Activated CD4-positive, alpha-beta T cell treated with anti-CD3 and anti-CD28 coated beads for 36 hours (primary cell): ENCODE results near the gene FBXO3. TPM values are rescaled to one million over a fixed set of nuclear protein-coding genes. Genes with fewer than 3 reads are reported as not detected.

Experiments
- ATAC-seq: fragments of 200-7000 bp; cut with Tn5 transposase; one replicate; pipeline ENCODE4 v1.10.0; 2021; ENCODE audit warnings: mild to moderate bottlenecking, moderate library complexity
- CTCF ChIA-PET: fragments of 350-600 bp; sonication (Branson Sonifier 250); formaldehyde crosslinking; loops from one replicate; lab custom pipeline; 2021; ENCODE audit warnings: antibody characterized with exemption; lab: Charles Lee
- POLR2A ChIA-PET: fragments of 350-600 bp; sonication (Branson Sonifier 250); formaldehyde crosslinking; loops from one replicate; lab custom pipeline; 2021; ENCODE audit warnings: antibody characterized with exemption, inconsistent platforms; lab: Charles Lee
- DNase-seq: peaks from one replicate; pipeline ENCODE4 v3.0.0-alpha.2; 2020
- H3K27ac Mint-ChIP-seq: one replicate; pipeline ENCODE4 v1.8.0; 2021; ENCODE audit warnings: mixed read lengths
- H3K27me3 Mint-ChIP-seq: one replicate; pipeline ENCODE4 v1.8.0; 2021; ENCODE audit warnings: mixed read lengths
- H3K36me3 Mint-ChIP-seq: one replicate; pipeline ENCODE4 v1.8.0; 2021; ENCODE audit warnings: low read depth, mixed read lengths
- H3K4me1 Mint-ChIP-seq: one replicate; pipeline ENCODE4 v1.8.0; 2021; ENCODE audit warnings: mixed read lengths
- H3K4me3 Mint-ChIP-seq: one replicate; pipeline ENCODE4 v1.8.0; 2021; ENCODE audit warnings: mild to moderate bottlenecking, moderate library complexity, mixed read lengths
- H3K9me3 Mint-ChIP-seq: one replicate; pipeline ENCODE4 v1.8.0; 2021; ENCODE audit warnings: low read depth, mixed read lengths
- intact Hi-C, 2 experiments: fragments of 100-400 bp; cut with DNase I in 1 of 2; cut with micrococcal nuclease in 1 of 2; formaldehyde crosslinking; loops; one replicate each; pipeline versions ENCODE4 v1.14.2 to v1.15.1; 2022 to 2024; cut with DNase I, micrococcal nuclease
- total RNA-seq, 2 experiments: library from RNA; stranded (reverse); gene quantifications; one replicate each; pipeline ENCODE4 v1.2.3, GENCODE V29; 2021

Gene FBXO3
- total RNA-seq, 2 experiments from 2014 or later: 11.4 to 12.2 TPM

GRCh38 chr11:33703234-33703633, 71.1 kb downstream of the FBXO3 start:
- H3K4me3 Mint-ChIP-seq: no peak overlapping the region
- H3K4me1 Mint-ChIP-seq: peaks cover 10% of the 10 kb centered on the region
- no peaks in the 10 kb centered on the region for H3K9me3 Mint-ChIP-seq
- no peaks in the 10 kb centered on the region for H3K36me3 Mint-ChIP-seq
- intact Hi-C loops: loop anchor here in 1 of 2 experiments (5.0 kb wide), 1 partner anchor 1121 kb away; the partner anchor contains the start of gene EIF3M
- CTCF ChIA-PET: interaction anchor here (3.8 kb wide), 1 partner anchor 12 kb away, joined by 16 read pairs; no protein-coding TSS in a partner anchor
- POLR2A ChIA-PET: no interaction called here
- peaks cover 4% of the 10 kb centered on the region for H3K27me3 Mint-ChIP-seq
- DNase-seq: no peak
- H3K27ac Mint-ChIP-seq: no peak overlapping the region
- no peak for ATAC-seq

DNA sequence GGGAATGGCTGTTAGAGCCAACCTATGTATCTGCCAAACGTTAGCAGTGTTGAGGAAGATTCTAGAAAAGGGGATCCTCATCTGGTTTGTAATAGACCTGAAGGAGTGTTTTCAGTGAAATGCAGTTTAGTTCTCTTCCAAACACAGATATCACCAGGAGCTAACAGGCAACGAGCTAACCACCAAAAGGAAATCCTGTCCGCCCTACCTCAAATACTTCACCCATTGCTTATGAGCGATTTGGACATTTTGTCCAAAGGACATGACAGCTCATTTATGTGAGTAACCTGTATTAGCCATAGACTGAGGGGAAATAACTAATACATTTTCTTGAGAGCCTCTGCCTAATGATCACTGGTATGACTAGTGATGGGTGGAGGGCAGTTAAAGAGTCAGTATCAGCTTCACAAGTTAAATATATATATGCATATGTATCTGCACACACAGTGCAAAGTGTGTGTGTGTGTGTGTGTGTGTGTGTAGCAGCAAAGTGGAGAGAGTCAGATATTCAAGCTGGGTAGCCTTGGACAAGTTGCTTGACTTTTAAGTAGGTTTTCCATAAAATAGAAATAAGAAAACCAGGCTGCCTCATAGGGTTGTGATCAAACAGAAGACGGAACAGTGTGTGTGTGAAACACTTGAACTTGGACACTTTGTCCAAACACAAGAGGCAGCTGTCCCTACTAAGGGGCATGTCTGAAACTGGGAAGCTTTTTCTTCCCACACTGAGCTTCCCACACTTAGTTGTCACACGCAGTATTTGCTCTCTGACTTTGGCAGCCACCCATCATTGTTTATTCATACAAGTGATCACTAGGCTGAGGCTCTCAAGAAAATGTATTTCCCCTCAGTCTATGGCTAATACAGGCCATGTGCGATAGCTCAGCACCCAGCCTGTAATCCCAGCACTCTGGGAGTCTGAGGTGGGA, 72.8 kb downstream of the FBXO3 start:
- intact Hi-C loops: loop anchor here (2.0 to 5.0 kb wide), 4 partner anchors 71 to 1119 kb away; partner anchors contain the start of genes EIF3M (in 1 of the 2) and QSER1 (in 1 of the 2)
- peaks cover 11% of the 10 kb centered on the region for H3K27me3 Mint-ChIP-seq
- peak overlapping the region; percentile 45 for H3K27ac Mint-ChIP-seq
- DNase-seq: no peak
- H3K4me3 Mint-ChIP-seq: peak overlapping the region; percentile 74
- ChIA-PET CTCF (interaction anchor here (0.5 to 3.8 kb wide), 6 partner anchors 14 to 740 kb away, joined by 4 to 16 read pairs (median 4); no protein-coding TSS in a partner anchor), POLR2A (interaction anchor here (0.6 to 0.7 kb wide), 2 partner anchors 9 to 56 kb away, joined by 3 read pairs; no protein-coding TSS in a partner anchor)
- no peak for ATAC-seq
- no peaks in the 10 kb centered on the region for H3K9me3 Mint-ChIP-seq
- H3K4me1 Mint-ChIP-seq: peaks cover 13% of the 10 kb centered on the region
- H3K36me3 Mint-ChIP-seq: no peaks in the 10 kb centered on the region

GRCh38 chr11:33700502-33701271, 73.6 kb downstream of the FBXO3 start, which contains the start of gene C11orf91:
C11orf91 (minus strand) TSS chr11:33700826; CDS start chr11:33700740, 86 bp downstream.
- H3K36me3 Mint-ChIP-seq: no peaks in the 10 kb centered on the region
- ChIA-PET POLR2A (interaction anchor here (0.6 kb wide), 1 partner anchor 783 kb away, joined by 7 read pairs; no protein-coding TSS in a partner anchor), CTCF (interaction anchor here (0.7 to 3.8 kb wide), 5 partner anchors 15 to 41 kb away, joined by 4 to 16 read pairs (median 4); no protein-coding TSS in a partner anchor)
- peaks cover 16% of the 10 kb centered on the region for H3K27me3 Mint-ChIP-seq
- peaks cover 18% of the 10 kb centered on the region for H3K4me1 Mint-ChIP-seq
- DNase-seq (peak; percentile 94), ATAC-seq (peak; percentile 93)
- peak within 1 kb of the TSS; percentile 74 for H3K4me3 Mint-ChIP-seq
- intact Hi-C loops: loop anchor here (1.0 to 5.0 kb wide), 8 partner anchors 31 to 1118 kb away; partner anchors contain the start of genes CD59 (in 2 of the 2), EIF3M (in 1 of the 2), FBXO3 (in 1 of the 2) and HIPK3 (in 1 of the 2)
- H3K27ac Mint-ChIP-seq: peak within 1 kb of the TSS; percentile 45
- H3K9me3 Mint-ChIP-seq: no peaks in the 10 kb centered on the region

- H3K36me3 Mint-ChIP-seq: no peaks in the 10 kb centered on the region
- H3K27ac Mint-ChIP-seq: peak overlapping the region; percentile 40
- intact Hi-C loops: loop anchor here (1.0 to 5.0 kb wide), 8 partner anchors 31 to 1118 kb away; partner anchors contain the start of genes CD59 (in 2 of the 2), EIF3M (in 1 of the 2), FBXO3 (in 1 of the 2) and HIPK3 (in 1 of the 2)
- no peak for DNase-seq
- no peaks in the 10 kb centered on the region for H3K9me3 Mint-ChIP-seq
- H3K27me3 Mint-ChIP-seq: peaks cover 16% of the 10 kb centered on the region
- ChIA-PET POLR2A (interaction anchor here (0.6 kb wide), 1 partner anchor 782 kb away, joined by 7 read pairs; no protein-coding TSS in a partner anchor), CTCF (interaction anchor here (0.7 to 3.8 kb wide), 3 partner anchors 15 to 57 kb away, joined by 3 to 16 read pairs (median 4); no protein-coding TSS in a partner anchor)
- no peak for ATAC-seq
- peak overlapping the region; percentile 50 for H3K4me3 Mint-ChIP-seq
- H3K4me1 Mint-ChIP-seq: peaks cover 18% of the 10 kb centered on the region
Measured at GRCh38 chr11:33700063-33700501, 74.2 kb downstream of the FBXO3 start.

- POLR2A ChIA-PET: no interaction called here
- ATAC-seq: no peak
- peaks cover 18% of the 10 kb centered on the region for H3K4me1 Mint-ChIP-seq
- DNase-seq: no peak
- CTCF ChIA-PET: interaction anchor here (0.7 to 3.8 kb wide), 2 partner anchors 16 to 57 kb away, joined by 3 to 16 read pairs; no protein-coding TSS in a partner anchor
- H3K36me3 Mint-ChIP-seq: no peaks in the 10 kb centered on the region
- H3K9me3 Mint-ChIP-seq: no peaks in the 10 kb centered on the region
- intact Hi-C loops: loop anchor here (1.0 to 5.0 kb wide), 8 partner anchors 32 to 1117 kb away; partner anchors contain the start of genes CD59 (in 2 of the 2), EIF3M (in 1 of the 2), FBXO3 (in 1 of the 2) and HIPK3 (in 1 of the 2)
- H3K27me3 Mint-ChIP-seq: peaks cover 16% of the 10 kb centered on the region
- peak overlapping the region; percentile 50 for H3K4me3 Mint-ChIP-seq
- peak overlapping the region; percentile 40 for H3K27ac Mint-ChIP-seq
Measured at GRCh38 chr11:33699515-33700062, 74.7 kb downstream of the FBXO3 start.

DNA sequence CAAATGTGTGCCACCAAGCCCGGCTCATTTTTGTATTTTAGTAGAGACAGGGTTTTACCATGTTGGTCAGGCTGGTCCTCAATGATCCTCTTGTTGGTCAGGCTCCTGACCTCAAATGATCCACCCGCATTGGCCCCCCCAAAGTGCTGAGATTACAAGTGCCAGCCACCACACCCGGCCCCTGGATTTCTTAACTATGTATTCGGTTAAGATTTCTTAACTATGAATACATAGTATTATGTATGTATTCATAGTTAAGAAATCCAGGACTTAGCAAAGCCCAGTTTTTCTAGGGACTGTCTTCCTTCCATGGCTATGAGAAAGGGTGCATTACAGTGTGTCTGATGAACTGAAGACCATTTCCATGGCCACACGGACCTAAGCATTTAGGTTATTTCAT, 75.4 kb downstream of the FBXO3 start:
- intact Hi-C loops: no loop called here
- no peaks in the 10 kb centered on the region for H3K36me3 Mint-ChIP-seq
- H3K27me3 Mint-ChIP-seq: peaks cover 16% of the 10 kb centered on the region
- no peak for DNase-seq
- ChIA-PET POLR2A (no interaction called here), CTCF (no interaction called here)
- H3K4me3 Mint-ChIP-seq: no peak overlapping the region
- no peaks in the 10 kb centered on the region for H3K9me3 Mint-ChIP-seq
- H3K4me1 Mint-ChIP-seq: peaks cover 18% of the 10 kb centered on the region
- H3K27ac Mint-ChIP-seq: no peak overlapping the region
- ATAC-seq: no peak

- Mint-ChIP-seq H3K4me3 (no peak overlapping the region), H3K4me1 (peaks cover 18% of the 10 kb centered on the region), H3K36me3 (no peaks in the 10 kb centered on the region), H3K9me3 (no peaks in the 10 kb centered on the region), H3K27ac (no peak overlapping the region), H3K27me3 (peaks cover 16% of the 10 kb centered on the region)
- ChIA-PET POLR2A (no interaction called here), CTCF (interaction anchor here (1.4 kb wide), 1 partner anchor 11 kb away, joined by 3 read pairs; no protein-coding TSS in a partner anchor)
- DNase-seq: no peak
- intact Hi-C loops: no loop called here
- ATAC-seq: no peak
Measured at GRCh38 chr11:33697997-33698396, 76.3 kb downstream of the FBXO3 start.

DNA sequence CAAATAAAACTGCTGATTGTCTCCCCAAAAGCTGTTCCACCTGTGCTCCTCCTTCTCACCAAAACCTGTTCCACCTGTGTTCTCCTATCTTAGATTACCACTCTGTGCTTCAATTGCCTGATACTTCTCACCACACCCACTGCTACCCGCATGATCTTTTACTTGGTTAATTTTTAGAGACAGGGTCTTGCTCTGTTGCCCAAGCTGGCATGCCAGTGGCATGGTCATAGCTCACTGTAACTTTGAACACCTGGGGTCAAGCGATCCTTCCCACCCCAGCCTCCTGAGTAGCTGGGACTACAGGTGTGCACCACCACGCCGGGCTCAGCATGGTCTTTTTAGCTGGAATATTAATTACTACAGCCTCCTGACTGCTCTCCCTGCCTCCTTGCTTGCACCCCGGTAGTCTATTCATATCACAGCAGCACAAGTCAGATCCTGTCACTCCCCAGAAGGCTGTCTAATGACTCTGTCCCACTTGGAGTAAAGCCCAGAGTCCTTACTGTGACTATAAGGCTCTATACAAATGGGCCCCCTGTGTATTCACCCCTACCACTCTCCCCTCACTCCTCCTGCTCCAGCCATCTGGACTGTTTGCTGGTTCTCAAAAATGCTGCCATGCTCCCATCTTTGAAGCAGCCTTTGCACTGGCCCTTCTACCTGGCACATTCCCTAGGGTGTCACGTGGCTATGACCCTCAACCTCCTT, 77.2 kb downstream of the FBXO3 start:
- DNase-seq (no peak), ATAC-seq (no peak)
- CTCF ChIA-PET: interaction anchor here (0.7 to 1.4 kb wide), 3 partner anchors 9 to 37 kb away, joined by 3 read pairs; no protein-coding TSS in a partner anchor
- intact Hi-C loops: no loop called here
- H3K27ac Mint-ChIP-seq: no peak overlapping the region
- POLR2A ChIA-PET: no interaction called here
- H3K4me1 Mint-ChIP-seq: peaks cover 18% of the 10 kb centered on the region
- H3K36me3 Mint-ChIP-seq: no peaks in the 10 kb centered on the region
- peaks cover 16% of the 10 kb centered on the region for H3K27me3 Mint-ChIP-seq
- no peak overlapping the region for H3K4me3 Mint-ChIP-seq
- no peaks in the 10 kb centered on the region for H3K9me3 Mint-ChIP-seq

DNA sequence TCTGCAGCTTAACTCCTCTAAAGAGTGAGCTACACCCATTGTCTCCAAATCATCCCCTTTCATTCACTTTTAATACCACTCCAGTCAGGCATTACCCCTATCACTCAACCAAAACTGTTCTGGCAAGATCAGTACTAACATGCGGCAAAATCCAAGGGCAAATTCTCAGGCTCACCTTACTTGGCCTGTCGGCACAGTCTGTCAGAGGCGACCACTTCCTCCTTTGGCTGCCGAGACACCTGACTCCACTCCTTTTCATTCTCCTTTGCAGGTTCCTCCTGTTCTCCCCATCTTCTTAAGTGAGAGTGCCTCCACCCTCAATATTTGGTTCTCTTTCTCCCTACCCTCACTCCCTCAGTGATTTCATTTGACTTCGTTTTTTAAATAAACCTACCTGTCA, 77.9 kb downstream of the FBXO3 start:
- POLR2A ChIA-PET: no interaction called here
- Mint-ChIP-seq H3K4me3 (no peak overlapping the region), H3K36me3 (no peaks in the 10 kb centered on the region), H3K4me1 (peaks cover 19% of the 10 kb centered on the region), H3K27me3 (peaks cover 16% of the 10 kb centered on the region), H3K9me3 (no peaks in the 10 kb centered on the region), H3K27ac (no peak overlapping the region)
- ATAC-seq: no peak
- intact Hi-C loops: no loop called here
- DNase-seq: no peak
- CTCF ChIA-PET: interaction anchor here (0.7 to 1.2 kb wide), 3 partner anchors 9 to 38 kb away, joined by 3 to 5 read pairs (median 3); no protein-coding TSS in a partner anchor
